ENCODE data around the gene CYTH3. TPM values are rescaled to one million over a fixed set of nuclear protein-coding genes. Genes with fewer than 3 reads are reported as not detected.

CYTH3 gene
- total and polyA plus RNA-seq, 2 of the 13 experiments (the other 11 are each of a cell fraction or from before 2014, with no cell fraction given) = 3.1 to 3.8 TPM

DNA sequence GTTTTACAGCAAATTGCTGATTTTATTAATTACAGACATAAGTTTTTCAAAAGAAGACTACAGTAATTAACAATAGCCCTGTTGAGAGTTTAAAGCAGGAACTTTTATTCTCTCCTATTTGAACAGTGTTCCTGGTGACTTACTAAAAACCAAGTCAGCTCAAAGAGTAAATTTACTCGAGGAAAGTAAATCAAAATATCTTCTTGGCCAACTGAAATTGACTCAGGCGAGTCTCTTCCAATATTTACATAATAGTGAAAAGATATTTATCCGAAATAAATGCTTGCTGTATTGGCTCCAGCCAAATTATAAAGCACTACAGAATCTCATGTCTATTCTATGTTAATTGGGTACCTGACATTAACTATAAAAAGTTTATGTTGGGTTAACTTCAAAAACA is 13.2 kb downstream of the CYTH3 start (continued):
- TF ChIP-seq KLF16 (CRISPR knock-in tag; IDR thresholded peaks at IDR 0.05) (no peak), SMAD9 (CRISPR knock-in tag; IDR thresholded peaks at IDR 0.05) (no peak), ZSCAN12 (CRISPR knock-in tag; IDR thresholded peaks at IDR 0.05) (no peak), JARID2 (CRISPR knock-in tag; IDR thresholded peaks at IDR 0.05; ENCODE audit: insufficient replicate concordance) (no peak), YY1 (IDR thresholded peaks at IDR 0.05; ENCODE audit: insufficient read depth, insufficient replicate concordance, low read depth, low read length) (no peak), SSRP1 (CRISPR knock-in tag; IDR thresholded peaks at IDR 0.05) (no peak)
- TF ChIP-seq, protein P1, sequence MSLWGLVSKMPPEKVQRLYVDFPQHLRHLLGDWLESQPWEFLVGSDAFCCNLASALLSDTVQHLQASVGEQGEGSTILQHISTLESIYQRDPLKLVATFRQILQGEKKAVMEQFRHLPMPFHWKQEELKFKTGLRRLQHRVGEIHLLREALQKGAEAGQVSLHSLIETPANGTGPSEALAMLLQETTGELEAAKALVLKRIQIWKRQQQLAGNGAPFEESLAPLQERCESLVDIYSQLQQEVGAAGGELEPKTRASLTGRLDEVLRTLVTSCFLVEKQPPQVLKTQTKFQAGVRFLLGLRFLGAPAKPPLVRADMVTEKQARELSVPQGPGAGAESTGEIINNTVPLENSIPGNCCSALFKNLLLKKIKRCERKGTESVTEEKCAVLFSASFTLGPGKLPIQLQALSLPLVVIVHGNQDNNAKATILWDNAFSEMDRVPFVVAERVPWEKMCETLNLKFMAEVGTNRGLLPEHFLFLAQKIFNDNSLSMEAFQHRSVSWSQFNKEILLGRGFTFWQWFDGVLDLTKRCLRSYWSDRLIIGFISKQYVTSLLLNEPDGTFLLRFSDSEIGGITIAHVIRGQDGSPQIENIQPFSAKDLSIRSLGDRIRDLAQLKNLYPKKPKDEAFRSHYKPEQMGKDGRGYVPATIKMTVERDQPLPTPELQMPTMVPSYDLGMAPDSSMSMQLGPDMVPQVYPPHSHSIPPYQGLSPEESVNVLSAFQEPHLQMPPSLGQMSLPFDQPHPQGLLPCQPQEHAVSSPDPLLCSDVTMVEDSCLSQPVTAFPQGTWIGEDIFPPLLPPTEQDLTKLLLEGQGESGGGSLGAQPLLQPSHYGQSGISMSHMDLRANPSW (CRISPR knock-in tag; IDR thresholded peaks at IDR 0.05; ENCODE audit: borderline replicate concordance) = no peak

DNA sequence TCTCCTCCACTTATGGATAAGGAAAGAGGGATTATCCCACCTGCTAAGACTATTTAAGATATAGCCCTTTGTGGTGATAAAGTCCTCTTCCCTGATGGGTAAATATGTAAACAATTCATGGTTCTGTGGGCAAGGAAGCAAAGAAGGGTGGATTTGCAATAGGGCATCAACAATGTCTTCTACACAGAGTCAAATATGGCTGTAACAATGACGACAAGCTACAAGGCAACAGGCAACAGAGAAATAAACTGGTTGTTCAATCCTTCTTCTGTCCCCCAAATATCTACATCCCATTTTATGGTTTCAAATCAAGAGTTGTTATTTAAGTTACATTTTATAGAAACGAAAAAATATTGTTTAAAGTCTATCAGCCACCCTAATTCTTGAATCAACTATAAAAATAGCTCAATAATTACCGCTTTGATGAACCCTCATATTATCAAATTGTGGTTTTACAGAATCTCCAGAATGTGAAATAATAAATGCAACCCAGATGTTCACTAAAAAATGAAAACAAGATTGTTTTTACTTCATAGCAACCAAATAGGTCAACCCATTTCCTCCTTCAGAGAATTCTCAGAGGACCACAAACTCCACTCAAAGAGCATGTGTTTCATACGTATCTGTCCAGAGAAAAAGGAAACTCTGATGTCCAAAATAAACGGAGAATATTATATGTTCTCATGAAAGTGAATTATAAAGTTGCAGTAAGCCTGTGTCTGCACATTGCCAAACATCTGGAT is 13.8 kb downstream of the CYTH3 start:
- Histone ChIP-seq H3K9me3 (ENCODE audit: low read length) (no peaks in the 10 kb centered on the region), H4K20me1 (ENCODE audit: insufficient read depth, low read length) (peaks cover 5% of the 10 kb centered on the region; the same call in 1 of the 2 replicates), H3K4me2 (ENCODE audit: low read depth, low read length) (no peak overlapping the region), H3K9ac (ENCODE audit: insufficient read depth, low read depth, low read length) (no peak overlapping the region), H2AFZ (ENCODE audit: low read length) (no peak overlapping the region), H3K27ac (ENCODE audit: extremely low read length, insufficient read depth, low read length) (no peak overlapping the region), H3K79me2 (ENCODE audit: insufficient read depth, low read length) (no peaks in the 10 kb centered on the region), H3K36me3 (replicated peaks in 1 of 2; ENCODE audit: control insufficient read depth in 1 of 2, insufficient read depth in 2 of 2, low read length in 2 of 2) (no peaks in the 10 kb centered on the region), H3K4me1 (ENCODE audit: insufficient read depth, low read length) (peaks cover 46% of the 10 kb centered on the region), H3K27me3 (ENCODE audit: control insufficient read depth in 1 of 2, insufficient read depth in 2 of 2, low read length in 2 of 2) (peaks cover 0 to 8% of the 10 kb centered on the region in 2 experiments; a peak in 1 of 5 replicates), H3K4me3 (replicated peaks in 1 of 3; ENCODE audit: insufficient read depth in 1 of 3, low read depth in 2 of 3, low read length in 3 of 3) (no peak overlapping the region)
- FAIRE-seq (no peak), DNase-seq (ENCODE audit: low spot score) (no peak), ATAC-seq (no peak)
- in situ Hi-C loops (cut with HindIII; ENCODE audit: extremely low pct_ligation_motif_present, low pct_unique_long_range_greater_than_20kb) = no loop called here
- POLR2A ChIA-PET = no interaction called here
- intact Hi-C loops (cut with micrococcal nuclease; ENCODE audit: unreplicated experiment) = no loop called here
- no TSS peak for BruUV-seq (replicated peaks)
- CTCF ChIA-PET (ENCODE audit: low intra/inter-chr PET ratio, low total read pairs) = no interaction called here
- WGBS (ENCODE audit: low lambda C conversion rate) = 56% methylated on average over 5 of the region's 5 CpGs
- TF ChIP-seq NFIB (CRISPR knock-in tag; IDR thresholded peaks at IDR 0.05; ENCODE audit: borderline replicate concordance) (no peak), ZNF746 (CRISPR knock-in tag; IDR thresholded peaks at IDR 0.05) (no peak), ZNF572 (CRISPR knock-in tag; IDR thresholded peaks at IDR 0.05) (no peak), RARG (CRISPR knock-in tag; IDR thresholded peaks at IDR 0.05; ENCODE audit: low read depth) (no peak)
